Measurements from ENCODE around the gene CT55. TPM values are rescaled to one million over a fixed set of nuclear protein-coding genes. Genes with fewer than 3 reads are reported as not detected.
"Not testable (repeated sequence)": the region's sequence is repeated elsewhere in the genome, so short reads cannot be mapped to it uniquely, and the experiment has no call there.

Gene CT55
- total RNA-seq, 2 experiments from 2014 or later, result not detected

- intact Hi-C loops (cut with micrococcal nuclease), result no loop called here
- ChIA-PET CTCF (no interaction called here), POLR2A (no interaction called here)
- no peak overlapping the region for H3K4me3 Mint-ChIP-seq
- no peaks in the 10 kb centered on the region for H3K9me3 Mint-ChIP-seq
- no peak for TF ChIP-seq CTCF (IDR thresholded peaks at IDR 0.05)
- no peak for ATAC-seq
- H3K27ac Mint-ChIP-seq, result no peak overlapping the region
- H3K4me1 Mint-ChIP-seq (ENCODE audit: low read depth), result peaks cover 3% of the 10 kb centered on the region
- DNase-seq, result no peak
- H3K36me3 Mint-ChIP-seq (ENCODE audit: low read depth), result no peaks in the 10 kb centered on the region
- peaks cover 7% of the 10 kb centered on the region for H3K27me3 Mint-ChIP-seq
Measured at GRCh38 chrX:135168486-135168885, 2.7 kb downstream of the CT55 start.

- H3K9me3 Mint-ChIP-seq; H3K27me3 Mint-ChIP-seq; H3K27ac Mint-ChIP-seq; H3K36me3 Mint-ChIP-seq (ENCODE audit: low read depth); ATAC-seq; POLR2A ChIA-PET; H3K4me1 Mint-ChIP-seq (ENCODE audit: low read depth); DNase-seq; CTCF ChIA-PET; H3K4me3 Mint-ChIP-seq; intact Hi-C loops (cut with micrococcal nuclease): not testable (repeated sequence)
Measured at GRCh38 chrX:135154688-135155087, 16.5 kb downstream of the CT55 start.

- not testable (repeated sequence) for H3K9me3 Mint-ChIP-seq; H3K36me3 Mint-ChIP-seq (ENCODE audit: low read depth)
Measured at GRCh38 chrX:135126145-135126544, 45.1 kb downstream of the CT55 start.

DNA sequence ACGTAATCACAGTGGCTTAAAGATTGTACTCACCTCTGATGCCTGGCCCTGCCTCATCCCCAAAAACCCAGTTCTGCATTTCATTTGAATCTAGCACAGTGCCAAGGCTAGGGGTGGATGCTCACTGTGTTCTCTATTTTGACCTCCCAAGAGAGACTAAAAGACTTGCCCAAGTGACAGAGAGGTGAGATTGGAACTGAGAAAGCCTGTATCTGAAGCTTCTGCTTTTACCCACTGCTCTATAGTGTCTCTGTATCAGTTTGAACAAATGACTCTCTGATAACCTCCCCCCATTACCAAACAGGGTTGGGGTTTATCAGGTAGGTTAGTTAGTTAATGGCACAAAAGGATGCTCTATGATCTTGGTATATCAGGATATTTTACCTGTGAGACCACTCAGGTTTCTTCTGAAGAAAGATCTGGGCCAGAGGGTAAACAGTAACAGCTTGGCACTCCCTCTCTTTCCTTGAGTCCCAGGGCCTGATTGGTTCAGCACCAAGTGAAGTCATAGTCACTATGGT is 51.1 kb downstream of the CT55 start, which contains the start of gene ETDB:
Gene ETDB, minus strand, starts transcription at position 471 of the 521 bp plus-strand sequence. CDS start 1,265 bp downstream, outside the sequence.
- H3K4me3 Mint-ChIP-seq; H3K36me3 Mint-ChIP-seq (ENCODE audit: low read depth); H3K27me3 Mint-ChIP-seq; POLR2A ChIA-PET; CTCF ChIA-PET; H3K27ac Mint-ChIP-seq; H3K9me3 Mint-ChIP-seq; ATAC-seq; DNase-seq; H3K4me1 Mint-ChIP-seq (ENCODE audit: low read depth); intact Hi-C loops (cut with micrococcal nuclease): not testable (repeated sequence)

More at GRCh38 chrX:135126145-135126544, 45.1 kb downstream of the CT55 start:
- CTCF ChIA-PET; intact Hi-C loops (cut with micrococcal nuclease); H3K4me3 Mint-ChIP-seq; DNase-seq; H3K27me3 Mint-ChIP-seq; H3K4me1 Mint-ChIP-seq (ENCODE audit: low read depth); H3K27ac Mint-ChIP-seq; ATAC-seq; POLR2A ChIA-PET: not testable (repeated sequence)

DNA sequence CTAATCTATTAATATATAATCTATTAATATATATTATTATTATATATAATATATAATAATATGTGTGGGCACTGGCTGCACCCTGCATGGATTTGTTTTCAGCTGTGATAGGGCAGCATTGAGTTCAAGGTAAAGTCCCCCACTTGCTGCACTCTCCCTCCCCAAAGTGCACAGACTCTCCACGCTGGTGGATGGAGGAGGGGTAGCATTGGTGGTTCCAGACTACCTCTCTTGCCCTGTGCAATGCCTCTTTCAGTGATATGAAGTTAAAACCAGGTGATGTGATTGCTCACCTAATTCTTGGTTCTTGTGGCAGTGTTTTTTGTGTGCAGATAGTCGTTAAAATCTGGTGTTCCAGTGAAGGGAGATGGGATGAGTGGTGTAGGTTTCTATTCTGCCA is 55.1 kb downstream of the CT55 start:
- H3K4me1 Mint-ChIP-seq (ENCODE audit: low read depth); H3K27me3 Mint-ChIP-seq; H3K4me3 Mint-ChIP-seq; H3K36me3 Mint-ChIP-seq (ENCODE audit: low read depth); CTCF ChIA-PET; DNase-seq; POLR2A ChIA-PET; intact Hi-C loops (cut with micrococcal nuclease); H3K27ac Mint-ChIP-seq; H3K9me3 Mint-ChIP-seq: not testable (repeated sequence)
- peak; percentile 42 for ATAC-seq

- DNase-seq (no peak), ATAC-seq (peak; percentile 64)
- Mint-ChIP-seq H3K36me3 (ENCODE audit: low read depth) (no peaks in the 10 kb centered on the region), H3K4me1 (ENCODE audit: low read depth) (no peaks in the 10 kb centered on the region), H3K4me3 (no peak overlapping the region), H3K27ac (no peak overlapping the region), H3K9me3 (no peaks in the 10 kb centered on the region), H3K27me3 (peaks cover 10% of the 10 kb centered on the region)
- ChIA-PET POLR2A (no interaction called here), CTCF (no interaction called here)
- intact Hi-C loops (cut with micrococcal nuclease), result no loop called here
- TF ChIP-seq CTCF (IDR thresholded peaks at IDR 0.05), result no peak
Measured at GRCh38 chrX:135114392-135114791, 56.8 kb downstream of the CT55 start.

DNA sequence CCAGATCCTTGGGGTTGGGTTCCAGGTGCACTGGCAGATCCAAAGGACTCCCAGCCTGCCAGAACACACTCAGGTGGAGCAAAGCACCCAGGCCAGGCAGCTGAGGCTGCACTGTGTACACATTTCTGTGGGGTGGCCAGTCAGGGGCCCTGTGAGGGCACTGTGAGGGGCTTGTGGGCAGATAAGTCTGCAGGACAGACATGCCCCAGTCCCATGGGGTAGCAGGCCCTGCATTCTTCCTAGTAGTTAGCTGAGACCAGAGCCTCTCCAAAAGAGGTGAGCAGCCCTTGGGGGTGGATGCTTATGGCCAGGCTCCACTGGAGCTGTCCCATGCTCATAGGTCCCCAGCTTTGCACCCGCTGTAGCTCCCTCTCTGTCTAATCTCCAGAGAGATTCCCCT is 58.5 kb downstream of the CT55 start:
- POLR2A ChIA-PET, result no interaction called here
- no peaks in the 10 kb centered on the region for H3K4me1 Mint-ChIP-seq (ENCODE audit: low read depth)
- no peaks in the 10 kb centered on the region for H3K9me3 Mint-ChIP-seq
- H3K4me3 Mint-ChIP-seq, result no peak overlapping the region
- CTCF ChIA-PET, result interaction anchor here (1.1 to 1.3 kb wide), 2 partner anchors 73 to 76 kb away, joined by 3 to 9 read pairs; no protein-coding TSS in a partner anchor
- no peak for ATAC-seq
- TF ChIP-seq CTCF (IDR thresholded peaks at IDR 0.05), result no peak
- peaks cover 21% of the 10 kb centered on the region for H3K27me3 Mint-ChIP-seq
- no peak overlapping the region for H3K27ac Mint-ChIP-seq
- no peak for DNase-seq
- intact Hi-C loops (cut with micrococcal nuclease), result no loop called here
- H3K36me3 Mint-ChIP-seq (ENCODE audit: low read depth), result no peaks in the 10 kb centered on the region
